Measurements from ENCODE around the gene PSAT1.
"Not testable (repeated sequence)": the region's sequence is repeated elsewhere in the genome, so short reads cannot be mapped to it uniquely, and the experiment has no call there.

The PSAT1 gene

GRCh38 chr9:78273761-78274160 lies 23.2 kb upstream of the PSAT1 start:
- H3K27me3 ChIP-seq (ENCODE audit: control insufficient read depth in 1 of 2, insufficient read depth in 2 of 2, low read length in 2 of 2), result no peaks in the 10 kb centered on the region
- no peaks in the 10 kb centered on the region for H3K36me3 ChIP-seq (ENCODE audit: control insufficient read depth in 1 of 2, insufficient read depth in 2 of 2, low read length in 2 of 2)
- no peak overlapping the region for H3K4me3 ChIP-seq (ENCODE audit: low read depth in 1 of 2, low read length in 2 of 2)
- no peaks in the 10 kb centered on the region for H3K4me1 ChIP-seq (ENCODE audit: control insufficient read depth in 1 of 2, insufficient read depth in 2 of 2, low read length in 2 of 2)
- no peak overlapping the region for H3K27ac ChIP-seq (ENCODE audit: low read depth, low read length)
- no peak overlapping the region for H3K9ac ChIP-seq (ENCODE audit: low read depth in 1 of 2, low read length in 2 of 2)
- no peaks in the 10 kb centered on the region for H3K9me3 ChIP-seq (ENCODE audit: control insufficient read depth in 1 of 2, low read length in 2 of 2)

GRCh38 chr9:78278177-78278777 lies 18.6 kb upstream of the PSAT1 start:
- no peaks in the 10 kb centered on the region for H3K36me3 ChIP-seq (ENCODE audit: control insufficient read depth in 1 of 2, insufficient read depth in 2 of 2, low read length in 2 of 2)
- H3K9ac ChIP-seq (ENCODE audit: low read depth in 1 of 2, low read length in 2 of 2), result no peak overlapping the region
- no peaks in the 10 kb centered on the region for H3K4me1 ChIP-seq (ENCODE audit: control insufficient read depth in 1 of 2, insufficient read depth in 2 of 2, low read length in 2 of 2)
- H3K27ac ChIP-seq (ENCODE audit: low read depth, low read length), result no peak overlapping the region
- no peaks in the 10 kb centered on the region for H3K27me3 ChIP-seq (ENCODE audit: control insufficient read depth in 1 of 2, insufficient read depth in 2 of 2, low read length in 2 of 2)
- H3K9me3 ChIP-seq (ENCODE audit: control insufficient read depth in 1 of 2, low read length in 2 of 2), result no peaks in the 10 kb centered on the region
- no peak overlapping the region for H3K4me3 ChIP-seq (ENCODE audit: low read depth in 1 of 2, low read length in 2 of 2)

- Histone ChIP-seq H3K4me1 (ENCODE audit: control insufficient read depth in 1 of 2, insufficient read depth in 2 of 2, low read length in 2 of 2) (no peaks in the 10 kb centered on the region), H3K4me3 (ENCODE audit: low read depth in 1 of 2, low read length in 2 of 2) (no peak overlapping the region), H3K27me3 (ENCODE audit: control insufficient read depth in 1 of 2, insufficient read depth in 2 of 2, low read length in 2 of 2) (no peaks in the 10 kb centered on the region), H3K27ac (ENCODE audit: low read depth, low read length) (no peak overlapping the region), H3K36me3 (ENCODE audit: control insufficient read depth in 1 of 2, insufficient read depth in 2 of 2, low read length in 2 of 2) (no peaks in the 10 kb centered on the region), H3K9ac (ENCODE audit: low read depth in 1 of 2, low read length in 2 of 2) (no peak overlapping the region), H3K9me3 (ENCODE audit: control insufficient read depth in 1 of 2, low read length in 2 of 2) (no peaks in the 10 kb centered on the region)
These were observed 18.1 kb upstream of the PSAT1 start for GRCh38 chr9:78278801-78279200.

GRCh38 chr9:78280982-78281668 lies 15.8 kb upstream of the PSAT1 start:
- H3K9me3 ChIP-seq (ENCODE audit: control insufficient read depth in 1 of 2, low read length in 2 of 2), result no peaks in the 10 kb centered on the region
- no peak overlapping the region for H3K9ac ChIP-seq (ENCODE audit: low read depth in 1 of 2, low read length in 2 of 2)
- no peaks in the 10 kb centered on the region for H3K4me1 ChIP-seq (ENCODE audit: control insufficient read depth in 1 of 2, insufficient read depth in 2 of 2, low read length in 2 of 2)
- no peak overlapping the region for H3K4me3 ChIP-seq (ENCODE audit: low read depth in 1 of 2, low read length in 2 of 2)
- no peaks in the 10 kb centered on the region for H3K36me3 ChIP-seq (ENCODE audit: control insufficient read depth in 1 of 2, insufficient read depth in 2 of 2, low read length in 2 of 2)
- no peak overlapping the region for H3K27ac ChIP-seq (ENCODE audit: low read depth, low read length)
- no peaks in the 10 kb centered on the region for H3K27me3 ChIP-seq (ENCODE audit: control insufficient read depth in 1 of 2, insufficient read depth in 2 of 2, low read length in 2 of 2)

GRCh38 chr9:78284181-78284580 lies 12.7 kb upstream of the PSAT1 start:
- H3K9me3 ChIP-seq (ENCODE audit: control insufficient read depth in 1 of 2, low read length in 2 of 2); H3K27me3 ChIP-seq (ENCODE audit: control insufficient read depth in 1 of 2, insufficient read depth in 2 of 2, low read length in 2 of 2); H3K4me1 ChIP-seq (ENCODE audit: control insufficient read depth in 1 of 2, insufficient read depth in 2 of 2, low read length in 2 of 2); H3K27ac ChIP-seq (ENCODE audit: low read depth, low read length); H3K36me3 ChIP-seq (ENCODE audit: control insufficient read depth in 1 of 2, insufficient read depth in 2 of 2, low read length in 2 of 2); H3K4me3 ChIP-seq (ENCODE audit: low read depth in 1 of 2, low read length in 2 of 2); H3K9ac ChIP-seq (ENCODE audit: low read depth in 1 of 2, low read length in 2 of 2): not testable (repeated sequence)

- Histone ChIP-seq H3K27me3 (ENCODE audit: control insufficient read depth in 1 of 2, insufficient read depth in 2 of 2, low read length in 2 of 2) (no peaks in the 10 kb centered on the region), H3K36me3 (ENCODE audit: control insufficient read depth in 1 of 2, insufficient read depth in 2 of 2, low read length in 2 of 2) (no peaks in the 10 kb centered on the region), H3K9ac (ENCODE audit: low read depth in 1 of 2, low read length in 2 of 2) (no peak overlapping the region), H3K9me3 (ENCODE audit: control insufficient read depth in 1 of 2, low read length in 2 of 2) (no peaks in the 10 kb centered on the region), H3K4me1 (ENCODE audit: control insufficient read depth in 1 of 2, insufficient read depth in 2 of 2, low read length in 2 of 2) (no peaks in the 10 kb centered on the region), H3K4me3 (ENCODE audit: low read depth in 1 of 2, low read length in 2 of 2) (no peak overlapping the region), H3K27ac (ENCODE audit: low read depth, low read length) (no peak overlapping the region)
These were observed 10.8 kb upstream of the PSAT1 start for GRCh38 chr9:78286125-78286524.

- Histone ChIP-seq H3K4me3 (ENCODE audit: low read depth in 1 of 2, low read length in 2 of 2) (no peak overlapping the region), H3K36me3 (ENCODE audit: control insufficient read depth in 1 of 2, insufficient read depth in 2 of 2, low read length in 2 of 2) (no peaks in the 10 kb centered on the region), H3K9me3 (ENCODE audit: control insufficient read depth in 1 of 2, low read length in 2 of 2) (no peaks in the 10 kb centered on the region), H3K27me3 (ENCODE audit: control insufficient read depth in 1 of 2, insufficient read depth in 2 of 2, low read length in 2 of 2) (no peaks in the 10 kb centered on the region), H3K4me1 (ENCODE audit: control insufficient read depth in 1 of 2, insufficient read depth in 2 of 2, low read length in 2 of 2) (no peaks in the 10 kb centered on the region), H3K27ac (ENCODE audit: low read depth, low read length) (no peak overlapping the region), H3K9ac (ENCODE audit: low read depth in 1 of 2, low read length in 2 of 2) (no peak overlapping the region)
These were observed 10.0 kb upstream of the PSAT1 start for GRCh38 chr9:78286946-78287388.

GRCh38 chr9:78288214-78288892 lies 8.6 kb upstream of the PSAT1 start:
- Histone ChIP-seq H3K36me3 (ENCODE audit: control insufficient read depth in 1 of 2, insufficient read depth in 2 of 2, low read length in 2 of 2) (no peaks in the 10 kb centered on the region), H3K27ac (ENCODE audit: low read depth, low read length) (no peak overlapping the region), H3K4me3 (ENCODE audit: low read depth in 1 of 2, low read length in 2 of 2) (no peak overlapping the region), H3K9ac (ENCODE audit: low read depth in 1 of 2, low read length in 2 of 2) (no peak overlapping the region), H3K9me3 (ENCODE audit: control insufficient read depth in 1 of 2, low read length in 2 of 2) (no peaks in the 10 kb centered on the region), H3K4me1 (ENCODE audit: control insufficient read depth in 1 of 2, insufficient read depth in 2 of 2, low read length in 2 of 2) (no peaks in the 10 kb centered on the region), H3K27me3 (ENCODE audit: control insufficient read depth in 1 of 2, insufficient read depth in 2 of 2, low read length in 2 of 2) (no peaks in the 10 kb centered on the region)

GRCh38 chr9:78289474-78289873 lies 7.5 kb upstream of the PSAT1 start:
- Histone ChIP-seq H3K27me3 (ENCODE audit: control insufficient read depth in 1 of 2, insufficient read depth in 2 of 2, low read length in 2 of 2) (no peaks in the 10 kb centered on the region), H3K9ac (ENCODE audit: low read depth in 1 of 2, low read length in 2 of 2) (no peak overlapping the region), H3K4me3 (ENCODE audit: low read depth in 1 of 2, low read length in 2 of 2) (no peak overlapping the region), H3K36me3 (ENCODE audit: control insufficient read depth in 1 of 2, insufficient read depth in 2 of 2, low read length in 2 of 2) (no peaks in the 10 kb centered on the region), H3K27ac (ENCODE audit: low read depth, low read length) (no peak overlapping the region), H3K9me3 (ENCODE audit: control insufficient read depth in 1 of 2, low read length in 2 of 2) (no peaks in the 10 kb centered on the region), H3K4me1 (ENCODE audit: control insufficient read depth in 1 of 2, insufficient read depth in 2 of 2, low read length in 2 of 2) (no peaks in the 10 kb centered on the region)

- Histone ChIP-seq H3K27me3 (ENCODE audit: control insufficient read depth in 1 of 2, insufficient read depth in 2 of 2, low read length in 2 of 2) (no peaks in the 10 kb centered on the region), H3K27ac (ENCODE audit: low read depth, low read length) (no peak overlapping the region), H3K4me1 (ENCODE audit: control insufficient read depth in 1 of 2, insufficient read depth in 2 of 2, low read length in 2 of 2) (no peaks in the 10 kb centered on the region), H3K4me3 (ENCODE audit: low read depth in 1 of 2, low read length in 2 of 2) (no peak overlapping the region), H3K9me3 (ENCODE audit: control insufficient read depth in 1 of 2, low read length in 2 of 2) (no peaks in the 10 kb centered on the region), H3K36me3 (ENCODE audit: control insufficient read depth in 1 of 2, insufficient read depth in 2 of 2, low read length in 2 of 2) (no peaks in the 10 kb centered on the region), H3K9ac (ENCODE audit: low read depth in 1 of 2, low read length in 2 of 2) (no peak overlapping the region)
These were observed 5.5 kb upstream of the PSAT1 start for GRCh38 chr9:78291240-78291925.

Measured in duodenal mucosa (tissue), 2 donors.